H9 (cell line): Measurements from ENCODE around the gene PSPN. TPM values are rescaled to one million over a fixed set of nuclear protein-coding genes. Genes with fewer than 3 reads are reported as not detected.

Source experiments
- DNase-seq: peaks from one replicate; pipeline ENCODE4 v3.0.0-alpha.2; 2017
- H2AFZ ChIP-seq: one replicate; pipeline ENCODE4 v1.6.1; 2013; ENCODE audit warnings: mild to moderate bottlenecking, low read length, control low read depth, moderate library complexity
- H2AK5ac ChIP-seq: 2 replicates; pipeline ENCODE4 v1.6.1; 2013; ENCODE audit warnings: low read length, control low read depth, mixed read lengths; ENCODE audit not compliant: insufficient read length
- H2BK120ac ChIP-seq: one replicate; pipeline ENCODE4 v1.6.1; 2013; ENCODE audit warnings: low read depth, mild to moderate bottlenecking, low read length, control low read depth, inconsistent platforms; ENCODE audit not compliant: poor library complexity, severe bottlenecking
- H2BK12ac ChIP-seq: 2 replicates; pipeline ENCODE4 v1.6.1; 2013; ENCODE audit warnings: low read length, control low read depth, mixed read lengths, low read depth; ENCODE audit not compliant: insufficient read length
- H2BK15ac ChIP-seq: 2 replicates; pipeline ENCODE4 v1.6.1; 2013; ENCODE audit warnings: low read depth, low read length, control low read depth
- H2BK20ac ChIP-seq: one replicate; pipeline ENCODE4 v1.6.1; 2013; ENCODE audit warnings: low read depth, mild to moderate bottlenecking, low read length, control low read depth, inconsistent platforms; ENCODE audit not compliant: poor library complexity, severe bottlenecking
- H2BK5ac ChIP-seq: 2 replicates; pipeline ENCODE4 v1.6.1; 2013; ENCODE audit warnings: low read length, control low read depth, mixed read lengths; ENCODE audit not compliant: insufficient read length
- H3K14ac ChIP-seq: 2 replicates; pipeline ENCODE4 v1.6.1; 2013; ENCODE audit warnings: low read length, control low read depth; ENCODE audit not compliant: insufficient read depth
- H3K18ac ChIP-seq: 2 replicates; pipeline ENCODE4 v1.6.1; 2013; ENCODE audit warnings: low read depth, mild to moderate bottlenecking, mixed read lengths, low read length, control low read depth; ENCODE audit not compliant: insufficient read length
- H3K23ac ChIP-seq: 2 replicates; pipeline ENCODE4 v1.6.1; 2013; ENCODE audit warnings: low read length, control low read depth, mixed read lengths, low read depth; ENCODE audit not compliant: insufficient read length
- H3K23me2 ChIP-seq: 2 replicates; pipeline ENCODE4 v1.6.1; 2013; ENCODE audit warnings: low read depth, mild to moderate bottlenecking, mixed read lengths, low read length, control low read depth; ENCODE audit not compliant: insufficient read length, poor library complexity, severe bottlenecking
- H3K27ac ChIP-seq: 2 replicates; pipeline ENCODE4 v1.5.1; 2013; ENCODE audit warnings: low read length, control low read depth, mixed read lengths, low read depth; ENCODE audit not compliant: insufficient read length
- H3K27me3 ChIP-seq: 2 replicates; pipeline ENCODE4 v1.6.1; 2013; ENCODE audit warnings: low read length, control low read depth, inconsistent platforms; ENCODE audit not compliant: insufficient read depth
- H3K4ac ChIP-seq: 2 replicates; pipeline ENCODE4 v1.6.1; 2013; ENCODE audit warnings: low read depth, mild to moderate bottlenecking, control low read depth, inconsistent platforms, low read length, moderate library complexity
- H3K4me1 ChIP-seq: 2 replicates; pipeline ENCODE4 v1.6.1; 2013; ENCODE audit warnings: low read length, control low read depth, inconsistent platforms; ENCODE audit not compliant: insufficient read depth
- H3K4me2 ChIP-seq: 2 replicates; pipeline ENCODE4 v1.6.1; 2013; ENCODE audit warnings: low read length, control low read depth, mixed read lengths; ENCODE audit not compliant: insufficient read length, insufficient read depth
- H3K56ac ChIP-seq: 2 replicates; pipeline ENCODE4 v1.6.1; 2013; ENCODE audit warnings: low read depth, mild to moderate bottlenecking, mixed read lengths, low read length, control low read depth; ENCODE audit not compliant: insufficient read length
- H3K79me1 ChIP-seq: 2 replicates; pipeline ENCODE4 v1.6.1; 2013; ENCODE audit warnings: low read depth, mild to moderate bottlenecking, moderate library complexity, low read length, control low read depth, inconsistent platforms; ENCODE audit not compliant: insufficient read depth, poor library complexity, severe bottlenecking
- H3K79me2 ChIP-seq: 2 replicates; pipeline ENCODE4 v1.6.1; 2013; ENCODE audit warnings: low read length, control low read depth, inconsistent platforms; ENCODE audit not compliant: insufficient read depth
- H3K9ac ChIP-seq: 2 replicates; pipeline ENCODE4 v1.6.1; 2013; ENCODE audit warnings: low read length, control low read depth, mixed read lengths; ENCODE audit not compliant: insufficient read length; ENCODE audit errors: extremely low read depth
- H3K9me3 ChIP-seq: one replicate; pipeline ENCODE4 v1.6.1; 2013; ENCODE audit warnings: low read depth, low read length, inconsistent platforms; ENCODE audit not compliant: control insufficient read depth
- H3T11ph ChIP-seq: one replicate; pipeline ENCODE4 v1.6.1; 2013; ENCODE audit warnings: mild to moderate bottlenecking, low read length, control low read depth, inconsistent platforms
- H4K20me1 ChIP-seq: one replicate; pipeline ENCODE4 v1.6.1; 2013; ENCODE audit not compliant: control insufficient read depth, insufficient read length, insufficient read depth
- H4K5ac ChIP-seq: 2 replicates; pipeline ENCODE4 v1.6.1; 2013; ENCODE audit warnings: low read depth, mild to moderate bottlenecking, mixed read lengths, low read length, control low read depth; ENCODE audit not compliant: insufficient read length
- H4K8ac ChIP-seq: replicated peaks from 2 replicates; pipeline ENCODE4 v1.6.1; 2013; ENCODE audit warnings: low read length, control low read depth, mixed read lengths, low read depth; ENCODE audit not compliant: insufficient read length
- H4K91ac ChIP-seq: 2 replicates; pipeline ENCODE4 v1.6.1; 2013; ENCODE audit warnings: low read depth, mild to moderate bottlenecking, moderate library complexity, mixed read lengths, low read length, control low read depth; ENCODE audit not compliant: insufficient read length
- H3K27ac Mint-ChIP-seq, 3 experiments: 2 replicates in 2 of 3; 3 replicates in 1 of 3; pipeline ENCODE4 v1.8.0; 2020 to 2021; ENCODE audit warnings: mixed read lengths in 3 of 3, mild to moderate bottlenecking in 1 of 3, moderate library complexity in 1 of 3
- H3K27me3 Mint-ChIP-seq: 2 replicates; pipeline ENCODE4 v1.8.0; 2021; ENCODE audit warnings: low read depth, mild to moderate bottlenecking, moderate library complexity, mixed read lengths
- H3K36me3 Mint-ChIP-seq, 3 experiments: 2 replicates in 2 of 3; 3 replicates in 1 of 3; pipeline ENCODE4 v1.8.0; 2020 to 2021; ENCODE audit warnings: low read depth in 3 of 3, mixed read lengths in 3 of 3; ENCODE audit not compliant: insufficient read depth in 1 of 3
- H3K4me1 Mint-ChIP-seq, 2 experiments: 2 replicates each; pipeline ENCODE4 v1.8.0; 2020; ENCODE audit warnings: mixed read lengths in 2 of 2
- H3K4me3 Mint-ChIP-seq, 2 experiments: 2 replicates in 1 of 2; 3 replicates in 1 of 2; pipeline ENCODE4 v1.8.0; 2020 to 2021; ENCODE audit warnings: mild to moderate bottlenecking in 2 of 2, mixed read lengths in 2 of 2, moderate library complexity in 1 of 2
- H3K9me3 Mint-ChIP-seq, 2 experiments: 2 replicates in 1 of 2; 3 replicates in 1 of 2; pipeline ENCODE4 v1.8.0; 2020; ENCODE audit warnings: mild to moderate bottlenecking in 2 of 2, mixed read lengths in 2 of 2, moderate library complexity in 1 of 2
- WGBS: extraction: QIAGEN DNeasy Blood & Tissue Kit; methylation state at CpG from one replicate; pipeline ENCODE4 v1.1.7; 2013; ENCODE audit warnings: missing lambda C conversion rate, low lambda C conversion rate, mixed read lengths; ENCODE audit not compliant: insufficient read length; ENCODE audit errors: extremely low coverage; 5-methylcytosine and 5-hydroxymethylcytosine counted together
- total RNA-seq: library from RNA; stranded (reverse); gene quantifications from 2 replicates; pipeline ENCODE4 v1.2.1, GENCODE V29; 2021
- TF ChIP-seq, protein P1 (sequence below): fragments of 200-600 bp; sonication (generic); conservative IDR thresholded peaks from 3 replicates; pipeline ENCODE4 v1.8.0; 2021; ENCODE audit warnings: antibody characterized with exemption, mild to moderate bottlenecking

Gene PSPN
- total RNA-seq, 1 experiment from 2014 or later: 2.1 TPM

DNA sequence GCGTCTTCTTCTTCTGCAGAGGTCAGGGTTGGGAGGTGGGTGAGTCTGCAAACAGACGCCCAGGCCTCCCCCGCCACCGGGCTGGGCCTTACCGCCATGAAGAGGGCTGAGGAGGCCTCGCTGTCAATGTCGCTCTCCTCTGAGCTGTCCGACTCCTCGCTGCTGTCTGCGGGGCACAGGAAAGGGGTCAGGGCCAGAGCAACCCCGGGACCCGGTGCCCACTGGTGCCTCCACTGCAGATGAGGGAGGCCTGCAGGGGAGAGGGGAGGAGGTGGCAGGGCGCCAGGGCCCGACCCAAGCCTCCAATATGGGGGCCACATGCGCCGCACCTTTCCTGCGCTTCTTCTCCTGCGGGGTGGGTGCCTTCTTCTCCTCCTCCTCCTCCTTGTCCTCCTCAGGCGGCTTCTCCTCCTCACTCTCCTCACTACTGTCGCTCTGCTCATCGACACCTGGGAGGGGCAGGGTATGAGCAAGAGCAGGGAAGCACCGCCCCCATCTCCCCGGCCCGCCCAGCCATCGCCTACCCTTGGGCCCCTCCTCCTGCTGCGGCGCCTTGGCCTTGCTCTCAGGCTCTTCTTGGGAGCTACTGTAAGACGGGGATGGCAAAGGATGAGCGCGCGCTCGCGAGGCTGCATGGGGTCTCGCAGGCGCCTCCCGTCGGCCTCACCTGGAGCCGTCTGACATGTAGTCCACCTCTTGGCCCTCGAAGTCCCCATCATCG lies 5.5 kb upstream of the PSPN start:
- Histone ChIP-seq H3T11ph (no peak overlapping the region), H4K20me1 (no peaks in the 10 kb centered on the region), H3K56ac (no peak overlapping the region), H3K9ac (no peak overlapping the region), H4K5ac (no peak overlapping the region), H4K8ac (no peak overlapping the region), H4K91ac (no peak overlapping the region), H3K27me3 (no peaks in the 10 kb centered on the region), H3K4me1 (no peaks in the 10 kb centered on the region), H3K4ac (no peak overlapping the region), H2BK12ac (no peak overlapping the region), H3K23me2 (no peaks in the 10 kb centered on the region), H3K9me3 (no peaks in the 10 kb centered on the region), H3K23ac (no peak overlapping the region), H3K4me2 (no peak overlapping the region), H2AFZ (no peak overlapping the region), H3K79me2 (no peaks in the 10 kb centered on the region), H3K18ac (no peak overlapping the region), H2BK20ac (no peak overlapping the region), H3K27ac (no peak overlapping the region), H2BK15ac (no peak overlapping the region), H3K79me1 (no peaks in the 10 kb centered on the region), H2BK120ac (no peak overlapping the region), H2AK5ac (no peak overlapping the region), H3K14ac (no peak overlapping the region), H2BK5ac (no peak overlapping the region)
- DNase-seq: no peak
- no peak overlapping the region for H3K27ac Mint-ChIP-seq
- H3K4me3 Mint-ChIP-seq: no peak overlapping the region
- H3K27me3 Mint-ChIP-seq: no peaks in the 10 kb centered on the region
- H3K36me3 Mint-ChIP-seq: peaks cover 49 to 71% (median 64%) of the 10 kb centered on the region in 3 experiments
- TF ChIP-seq, protein P1, sequence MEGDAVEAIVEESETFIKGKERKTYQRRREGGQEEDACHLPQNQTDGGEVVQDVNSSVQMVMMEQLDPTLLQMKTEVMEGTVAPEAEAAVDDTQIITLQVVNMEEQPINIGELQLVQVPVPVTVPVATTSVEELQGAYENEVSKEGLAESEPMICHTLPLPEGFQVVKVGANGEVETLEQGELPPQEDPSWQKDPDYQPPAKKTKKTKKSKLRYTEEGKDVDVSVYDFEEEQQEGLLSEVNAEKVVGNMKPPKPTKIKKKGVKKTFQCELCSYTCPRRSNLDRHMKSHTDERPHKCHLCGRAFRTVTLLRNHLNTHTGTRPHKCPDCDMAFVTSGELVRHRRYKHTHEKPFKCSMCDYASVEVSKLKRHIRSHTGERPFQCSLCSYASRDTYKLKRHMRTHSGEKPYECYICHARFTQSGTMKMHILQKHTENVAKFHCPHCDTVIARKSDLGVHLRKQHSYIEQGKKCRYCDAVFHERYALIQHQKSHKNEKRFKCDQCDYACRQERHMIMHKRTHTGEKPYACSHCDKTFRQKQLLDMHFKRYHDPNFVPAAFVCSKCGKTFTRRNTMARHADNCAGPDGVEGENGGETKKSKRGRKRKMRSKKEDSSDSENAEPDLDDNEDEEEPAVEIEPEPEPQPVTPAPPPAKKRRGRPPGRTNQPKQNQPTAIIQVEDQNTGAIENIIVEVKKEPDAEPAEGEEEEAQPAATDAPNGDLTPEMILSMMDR: no peak
- peaks cover 4% of the 10 kb centered on the region in 2 experiments; a peak in 4 of 5 replicates for H3K9me3 Mint-ChIP-seq
- no CpG with 5 or more reads among the region's 40 CpGs for WGBS
- peaks cover 4 to 10% of the 10 kb centered on the region in 2 experiments; a peak in 2 of 4 replicates for H3K4me1 Mint-ChIP-seq
